ENCODE measurements around the gene CCNA2. TPM values are rescaled to one million over a fixed set of nuclear protein-coding genes. Genes with fewer than 3 reads are reported as not detected.

CCNA2 gene
- total and polyA plus RNA-seq, 4 donors: 0.33 to 81.4 (median 2.4) TPM

GRCh38 chr4:121822047-121822446, 1.6 kb downstream of the CCNA2 start:
- Histone ChIP-seq H3K36me3 (ENCODE audit: control insufficient read depth in 4 of 4, insufficient read depth in 3 of 4, low read depth in 1 of 4, low read length in 3 of 4) (peaks cover 0 to 9% (median under 1%) of the 10 kb centered on the region in 4 donors), H3K27me3 (ENCODE audit: control insufficient read depth in 4 of 4, insufficient read depth in 4 of 4, low read length in 3 of 4) (no peaks in the 10 kb centered on the region), H3K4me1 (ENCODE audit: control insufficient read depth in 4 of 4, insufficient read depth in 4 of 4, low read length in 3 of 4) (peaks cover 4 to 10% (median 10%) of the 10 kb centered on the region in 4 donors), H3K9ac (ENCODE audit: low read depth in 1 of 2, low read length in 2 of 2) (no peak overlapping the region), H3K27ac (ENCODE audit: low read depth in 1 of 2, low read length in 2 of 2) (no peak overlapping the region), H3K4me3 (ENCODE audit: low read depth in 1 of 3, low read length in 3 of 3) (no peak overlapping the region), H3K9me3 (ENCODE audit: control insufficient read depth in 4 of 4, low read length in 3 of 4) (no peaks in the 10 kb centered on the region)
- no peak for TF ChIP-seq SP1 (IDR thresholded peaks at IDR 0.05)
- TF ChIP-seq EGR1 (IDR thresholded peaks at IDR 0.05; ENCODE audit: low read depth in 2 of 2): no peak
- TF ChIP-seq TAF1 (conservative IDR thresholded peaks at IDR 0.05): no peak
- TF ChIP-seq RXRA (IDR thresholded peaks at IDR 0.05): no peak
- TF ChIP-seq REST (IDR thresholded peaks at IDR 0.05): no peak
- no peak for TF ChIP-seq ZBTB33 (IDR thresholded peaks at IDR 0.05)
- no peak for TF ChIP-seq HNF4G (IDR thresholded peaks at IDR 0.05)
- TF ChIP-seq ATF3 (IDR thresholded peaks at IDR 0.05): no peak
- no peak for TF ChIP-seq NR2F2 (IDR thresholded peaks at IDR 0.05)
- TF ChIP-seq JUND (IDR thresholded peaks at IDR 0.05): no peak
- WGBS: 92% methylated on average over 1 of the region's 1 CpG
- no peak for DNase-seq (ENCODE audit: low spot score)

- peaks cover 4 to 10% (median 10%) of the 10 kb centered on the region in 4 donors for H3K4me1 ChIP-seq (ENCODE audit: control insufficient read depth in 4 of 4, insufficient read depth in 4 of 4, low read length in 3 of 4)
- no peak overlapping the region for H3K27ac ChIP-seq (ENCODE audit: low read depth in 1 of 2, low read length in 2 of 2)
- peaks cover 0 to 28% (median 18%) of the 10 kb centered on the region in 4 donors for H3K36me3 ChIP-seq (ENCODE audit: control insufficient read depth in 4 of 4, insufficient read depth in 3 of 4, low read depth in 1 of 4, low read length in 3 of 4)
- 90% methylated on average over 1 of the region's 1 CpG for WGBS
- no peak overlapping the region for H3K9ac ChIP-seq (ENCODE audit: low read depth in 1 of 2, low read length in 2 of 2)
- DNase-seq (ENCODE audit: low spot score): no peak
- no peaks in the 10 kb centered on the region for H3K9me3 ChIP-seq (ENCODE audit: control insufficient read depth in 4 of 4, low read length in 3 of 4)
- H3K4me3 ChIP-seq (ENCODE audit: low read depth in 1 of 3, low read length in 3 of 3): no peak overlapping the region
- H3K27me3 ChIP-seq (ENCODE audit: control insufficient read depth in 4 of 4, insufficient read depth in 4 of 4, low read length in 3 of 4): no peaks in the 10 kb centered on the region
- TF ChIP-seq YY1 (IDR thresholded peaks at IDR 0.05) (no peak), RXRA (IDR thresholded peaks at IDR 0.05) (no peak), SP1 (IDR thresholded peaks at IDR 0.05) (no peak), TAF1 (conservative IDR thresholded peaks at IDR 0.05) (no peak), NR2F2 (IDR thresholded peaks at IDR 0.05) (no peak), GABPA (IDR thresholded peaks at IDR 0.05 in 1 of 2, conservative IDR thresholded peaks at IDR 0.05 in 1 of 2) (no peak), HNF4A (conservative IDR thresholded peaks at IDR 0.05) (no peak), ATF3 (IDR thresholded peaks at IDR 0.05) (no peak), REST (IDR thresholded peaks at IDR 0.05) (no peak), HNF4G (IDR thresholded peaks at IDR 0.05) (no peak), FOXA1 (IDR thresholded peaks at IDR 0.05) (no peak), MAX (IDR thresholded peaks at IDR 0.05) (no peak), CTCF (IDR thresholded peaks at IDR 0.05; ENCODE audit: low read depth, low read length, missing input control) (no peak), EGR1 (IDR thresholded peaks at IDR 0.05; ENCODE audit: low read depth in 2 of 2) (no peak), JUND (IDR thresholded peaks at IDR 0.05) (no peak), FOXA2 (IDR thresholded peaks at IDR 0.05) (no peak), RAD21 (IDR thresholded peaks at IDR 0.05) (no peak)
Observed at GRCh38 chr4:121819216-121819965, 4.3 kb downstream of the CCNA2 start.
